Measurements from ENCODE around the gene TASP1. TPM values are rescaled to one million over a fixed set of nuclear protein-coding genes. Genes with fewer than 3 reads are reported as not detected.

TASP1 gene, protein sequence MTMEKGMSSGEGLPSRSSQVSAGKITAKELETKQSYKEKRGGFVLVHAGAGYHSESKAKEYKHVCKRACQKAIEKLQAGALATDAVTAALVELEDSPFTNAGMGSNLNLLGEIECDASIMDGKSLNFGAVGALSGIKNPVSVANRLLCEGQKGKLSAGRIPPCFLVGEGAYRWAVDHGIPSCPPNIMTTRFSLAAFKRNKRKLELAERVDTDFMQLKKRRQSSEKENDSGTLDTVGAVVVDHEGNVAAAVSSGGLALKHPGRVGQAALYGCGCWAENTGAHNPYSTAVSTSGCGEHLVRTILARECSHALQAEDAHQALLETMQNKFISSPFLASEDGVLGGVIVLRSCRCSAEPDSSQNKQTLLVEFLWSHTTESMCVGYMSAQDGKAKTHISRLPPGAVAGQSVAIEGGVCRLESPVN
- total RNA-seq (2022), result 22.7 and 27.4 TPM in 2 replicates
- percentile 81 among the genes with signal in this experiment for Bru-seq, nascent RNA
- BruChase-seq, experiment 1, labeled RNA remaining after a 2-hour chase, result percentile 72 among the genes with signal in this experiment
- percentile 66 among the genes with signal in this experiment for BruChase-seq, experiment 2, labeled RNA remaining after a 6-hour chase
- long read RNA-seq, transcript TASP1-201 (14 exons, 2,352 nt), result major isoform, 17 of 54 reads
- long read RNA-seq, partial matches to known transcripts, result 19 of 54 reads
- long read RNA-seq, other reads (novel, unspliced or antisense), result 18 of 54 reads

DNA sequence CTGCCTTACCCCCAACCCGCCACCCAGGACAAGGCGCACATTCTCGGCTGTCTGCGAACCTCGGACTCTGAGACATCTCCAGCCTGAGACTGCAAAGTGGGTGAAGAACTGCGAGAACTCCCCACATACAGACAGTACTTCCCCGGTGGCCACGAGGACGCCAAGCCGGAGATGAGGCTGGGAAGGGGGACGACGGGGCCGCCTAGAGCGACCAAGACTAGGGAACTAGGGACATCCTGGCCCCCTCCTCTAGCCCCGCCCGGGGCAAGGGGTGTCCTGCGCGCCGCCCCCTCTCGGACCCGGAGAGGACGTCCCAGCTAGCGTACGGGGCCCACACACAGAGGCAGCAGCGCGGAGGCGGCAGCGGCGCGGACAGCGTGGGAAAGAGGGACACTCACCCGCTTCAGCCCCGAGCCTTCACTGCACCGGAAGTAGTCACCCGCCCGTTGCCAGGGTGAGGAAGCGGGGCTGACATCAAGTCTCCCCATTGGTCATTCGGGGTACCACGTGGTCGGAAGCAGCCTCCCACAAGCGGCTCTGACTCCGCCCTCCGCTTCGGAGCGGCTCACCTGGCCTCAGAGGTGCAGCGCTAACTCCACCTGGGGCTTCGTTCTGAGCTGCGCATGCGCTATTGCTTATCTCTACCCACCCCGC lies at the start of gene TASP1:
Gene TASP1, minus strand, starts transcription at position 437 of the 654 bp plus-strand sequence. CDS start 8,854 bp downstream, outside the sequence.
- CTCF ChIA-PET, result interaction anchor here (0.6 to 0.7 kb wide), 4 partner anchors 25 to 336 kb away, joined by 3 to 4 read pairs (median 3); no protein-coding TSS in a partner anchor
- H3K4me3 ChIP-seq (ENCODE audit: low read depth, low read length), result peak within 1 kb of the TSS; percentile 84
- no peaks in the 10 kb centered on the region for H3K9me3 ChIP-seq
- intact Hi-C loops (cut with micrococcal nuclease; ENCODE audit: unreplicated experiment), result loop anchor here (1.0 to 10.0 kb wide), 3 partner anchors 43 to 356 kb away; partner anchors contain the start of genes MACROD2 and SEL1L2
- Mint-ChIP-seq H3K36me3 (ENCODE audit: insufficient read depth, unreplicated experiment) (peaks cover 7% of the 10 kb centered on the region), H3K27me3 (ENCODE audit: insufficient read depth, unreplicated experiment) (no peaks in the 10 kb centered on the region), H3K4me1 (ENCODE audit: low read depth, unreplicated experiment) (peaks cover 9% of the 10 kb centered on the region), H3K27ac (ENCODE audit: unreplicated experiment) (peak within 1 kb of the TSS; percentile 85), H3K9me3 (ENCODE audit: unreplicated experiment) (no peaks in the 10 kb centered on the region), H3K4me3 (ENCODE audit: unreplicated experiment) (peak within 1 kb of the TSS; percentile 86)
- BruUV-seq (replicated peaks), result no TSS peak
- peak; percentile 99 to 100 for DNase-seq
- H3K27me3 ChIP-seq (replicated peaks; ENCODE audit: control insufficient read depth, insufficient read depth, low read length), result no peaks in the 10 kb centered on the region
- H3K36me3 ChIP-seq (ENCODE audit: control insufficient read depth, insufficient read depth, low read length), result no peaks in the 10 kb centered on the region
- TF ChIP-seq, protein P1, sequence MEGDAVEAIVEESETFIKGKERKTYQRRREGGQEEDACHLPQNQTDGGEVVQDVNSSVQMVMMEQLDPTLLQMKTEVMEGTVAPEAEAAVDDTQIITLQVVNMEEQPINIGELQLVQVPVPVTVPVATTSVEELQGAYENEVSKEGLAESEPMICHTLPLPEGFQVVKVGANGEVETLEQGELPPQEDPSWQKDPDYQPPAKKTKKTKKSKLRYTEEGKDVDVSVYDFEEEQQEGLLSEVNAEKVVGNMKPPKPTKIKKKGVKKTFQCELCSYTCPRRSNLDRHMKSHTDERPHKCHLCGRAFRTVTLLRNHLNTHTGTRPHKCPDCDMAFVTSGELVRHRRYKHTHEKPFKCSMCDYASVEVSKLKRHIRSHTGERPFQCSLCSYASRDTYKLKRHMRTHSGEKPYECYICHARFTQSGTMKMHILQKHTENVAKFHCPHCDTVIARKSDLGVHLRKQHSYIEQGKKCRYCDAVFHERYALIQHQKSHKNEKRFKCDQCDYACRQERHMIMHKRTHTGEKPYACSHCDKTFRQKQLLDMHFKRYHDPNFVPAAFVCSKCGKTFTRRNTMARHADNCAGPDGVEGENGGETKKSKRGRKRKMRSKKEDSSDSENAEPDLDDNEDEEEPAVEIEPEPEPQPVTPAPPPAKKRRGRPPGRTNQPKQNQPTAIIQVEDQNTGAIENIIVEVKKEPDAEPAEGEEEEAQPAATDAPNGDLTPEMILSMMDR (IDR thresholded peaks at IDR 0.05; ENCODE audit: insufficient read depth in 1 of 2, low read depth in 1 of 2, low read length in 1 of 2, severe bottlenecking in 1 of 2, unreplicated experiment in 1 of 2), result no peak
- H3K4me1 ChIP-seq, result peaks cover 10% of the 10 kb centered on the region; the same call in 1 of the 2 replicates
- POLR2A ChIA-PET, result interaction anchor here (0.5 to 1.4 kb wide), 7 partner anchors 8 to 768 kb away, joined by 3 to 6 read pairs (median 4); no protein-coding TSS in a partner anchor

DNA sequence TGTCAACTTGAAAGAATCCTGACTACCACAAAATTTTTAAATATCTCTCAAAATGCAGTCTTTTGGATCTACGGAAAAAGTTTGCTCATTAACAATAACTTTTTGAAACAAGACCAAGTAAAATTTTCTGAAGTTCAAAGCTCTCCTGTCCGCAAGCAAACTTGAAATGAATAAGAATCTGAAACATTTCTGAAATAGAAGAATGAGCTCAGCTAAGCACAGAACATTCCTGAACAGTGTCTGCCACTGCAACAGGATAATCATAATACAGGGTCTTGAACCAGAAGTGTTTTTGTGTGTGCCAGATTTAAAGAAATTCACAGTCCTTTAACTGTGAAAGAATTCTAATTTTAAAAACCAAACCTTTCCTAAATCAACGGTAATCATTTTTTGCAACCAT lies 49.1 kb upstream of the TASP1 start:
- POLR2A ChIA-PET, result no interaction called here

More for the DNA sequence above, 49.1 kb upstream of the TASP1 start:
- H3K27me3 ChIP-seq (replicated peaks; ENCODE audit: control insufficient read depth, insufficient read depth, low read length), result no peaks in the 10 kb centered on the region
- H3K9me3 Mint-ChIP-seq (ENCODE audit: unreplicated experiment), result peaks cover 21% of the 10 kb centered on the region
- TF ChIP-seq, protein P1 (IDR thresholded peaks at IDR 0.05; ENCODE audit: insufficient read depth in 1 of 2, low read depth in 1 of 2, low read length in 1 of 2, severe bottlenecking in 1 of 2, unreplicated experiment in 1 of 2), result no peak
- H3K4me1 ChIP-seq, result peaks cover 14% of the 10 kb centered on the region
- peaks cover 6% of the 10 kb centered on the region for H3K36me3 Mint-ChIP-seq (ENCODE audit: insufficient read depth, unreplicated experiment)
- H3K27ac Mint-ChIP-seq (ENCODE audit: unreplicated experiment), result no peak overlapping the region
- intact Hi-C loops (cut with micrococcal nuclease; ENCODE audit: unreplicated experiment), result no loop called here
- CTCF ChIA-PET, result no interaction called here
- H3K9me3 ChIP-seq, result no peaks in the 10 kb centered on the region; the same call in 1 of the 2 replicates
- no peak overlapping the region for H3K4me3 Mint-ChIP-seq (ENCODE audit: unreplicated experiment)
- H3K4me3 ChIP-seq (ENCODE audit: low read depth, low read length), result no peak overlapping the region
- H3K36me3 ChIP-seq (ENCODE audit: control insufficient read depth, insufficient read depth, low read length), result no peaks in the 10 kb centered on the region
- peaks cover 16% of the 10 kb centered on the region for H3K4me1 Mint-ChIP-seq (ENCODE audit: low read depth, unreplicated experiment)
- DNase-seq, result no peak
- no peaks in the 10 kb centered on the region for H3K27me3 Mint-ChIP-seq (ENCODE audit: insufficient read depth, unreplicated experiment)
- no TSS peak for BruUV-seq (replicated peaks)

Measured in Caco-2 (cell line).